Mononuclear cell (primary cell): ENCODE measurements around the gene GPR37L1. TPM values are rescaled to one million over a fixed set of nuclear protein-coding genes. Genes with fewer than 3 reads are reported as not detected.

ENCODE experiments used
- H3K27me3 ChIP-seq: 2 replicates; pipeline ENCODE4 v1.6.0; 2011; ENCODE audit warnings: low read length, control low read depth; ENCODE audit not compliant: insufficient read depth
- H3K4me1 ChIP-seq: 2 replicates; pipeline ENCODE4 v1.5.1; 2011; ENCODE audit warnings: mild to moderate bottlenecking, low read length, control low read depth; ENCODE audit not compliant: insufficient read depth
- H3K4me3 ChIP-seq: 2 replicates; pipeline ENCODE4 v1.5.1; 2011; ENCODE audit warnings: mild to moderate bottlenecking, low read length, moderate library complexity
- H3K9me3 ChIP-seq: 2 replicates; pipeline ENCODE4 v1.5.1; 2011; ENCODE audit warnings: low read depth, mild to moderate bottlenecking, control low read depth, low read length
- total RNA-seq: library from RNA; depleted of rRNA; stranded (reverse); fragments of >200 nt; gene quantifications from one replicate; pipeline ENCODE4 v1.2.3, GENCODE V29; 2012

GPR37L1 gene
- total RNA-seq = not detected

- Histone ChIP-seq H3K4me1 (no peaks in the 10 kb centered on the region), H3K4me3 (no peak within 1 kb of the TSS), H3K27me3 (no peaks in the 10 kb centered on the region), H3K9me3 (no peaks in the 10 kb centered on the region)
Measured at GRCh38 chr1:202122639-202123335, at the start of gene GPR37L1. GPR37L1 (plus strand) TSS chr1:202122917; CDS start chr1:202122964, 47 bp downstream.

GRCh38 chr1:202073206-202073605, 49.5 kb upstream of the GPR37L1 start:
- H3K9me3 ChIP-seq = no peaks in the 10 kb centered on the region
- no peaks in the 10 kb centered on the region for H3K27me3 ChIP-seq
- no peaks in the 10 kb centered on the region for H3K4me1 ChIP-seq
- no peak overlapping the region for H3K4me3 ChIP-seq

- Histone ChIP-seq H3K4me1 (no peaks in the 10 kb centered on the region), H3K27me3 (no peaks in the 10 kb centered on the region), H3K4me3 (no peak overlapping the region), H3K9me3 (no peaks in the 10 kb centered on the region)
Measured at GRCh38 chr1:202074985-202075384, 47.7 kb upstream of the GPR37L1 start.

- no peaks in the 10 kb centered on the region for H3K27me3 ChIP-seq
- H3K4me3 ChIP-seq = no peak overlapping the region
- no peaks in the 10 kb centered on the region for H3K4me1 ChIP-seq
- no peaks in the 10 kb centered on the region for H3K9me3 ChIP-seq
Measured at GRCh38 chr1:202075389-202075788, 47.3 kb upstream of the GPR37L1 start.

GRCh38 chr1:202076050-202076511, 46.6 kb upstream of the GPR37L1 start:
- H3K4me3 ChIP-seq = no peak overlapping the region
- H3K4me1 ChIP-seq = no peaks in the 10 kb centered on the region
- H3K9me3 ChIP-seq = no peaks in the 10 kb centered on the region
- H3K27me3 ChIP-seq = no peaks in the 10 kb centered on the region

GRCh38 chr1:202078241-202078640, 44.5 kb upstream of the GPR37L1 start:
- H3K9me3 ChIP-seq = no peaks in the 10 kb centered on the region
- H3K4me3 ChIP-seq = no peak overlapping the region
- no peaks in the 10 kb centered on the region for H3K27me3 ChIP-seq
- H3K4me1 ChIP-seq = no peaks in the 10 kb centered on the region

GRCh38 chr1:202081992-202082391, 40.7 kb upstream of the GPR37L1 start:
- Histone ChIP-seq H3K4me3 (no peak overlapping the region), H3K27me3 (no peaks in the 10 kb centered on the region), H3K9me3 (no peaks in the 10 kb centered on the region), H3K4me1 (no peaks in the 10 kb centered on the region)

- Histone ChIP-seq H3K4me3 (no peak overlapping the region), H3K4me1 (no peaks in the 10 kb centered on the region), H3K9me3 (no peaks in the 10 kb centered on the region), H3K27me3 (no peaks in the 10 kb centered on the region)
Measured at GRCh38 chr1:202084791-202085681, 37.7 kb upstream of the GPR37L1 start.

GRCh38 chr1:202085682-202086373, 36.9 kb upstream of the GPR37L1 start:
- Histone ChIP-seq H3K9me3 (no peaks in the 10 kb centered on the region), H3K27me3 (no peaks in the 10 kb centered on the region), H3K4me1 (no peaks in the 10 kb centered on the region), H3K4me3 (no peak overlapping the region)

GRCh38 chr1:202086579-202087350, 36.0 kb upstream of the GPR37L1 start:
- Histone ChIP-seq H3K9me3 (no peaks in the 10 kb centered on the region), H3K27me3 (no peaks in the 10 kb centered on the region), H3K4me1 (no peaks in the 10 kb centered on the region), H3K4me3 (no peak overlapping the region)

- H3K4me3 ChIP-seq = no peak overlapping the region
- no peaks in the 10 kb centered on the region for H3K9me3 ChIP-seq
- no peaks in the 10 kb centered on the region for H3K27me3 ChIP-seq
- H3K4me1 ChIP-seq = no peaks in the 10 kb centered on the region
Measured at GRCh38 chr1:202088206-202088605, 34.5 kb upstream of the GPR37L1 start.

GRCh38 chr1:202090994-202091393, 31.7 kb upstream of the GPR37L1 start:
- H3K4me1 ChIP-seq = no peaks in the 10 kb centered on the region
- no peaks in the 10 kb centered on the region for H3K9me3 ChIP-seq
- no peaks in the 10 kb centered on the region for H3K27me3 ChIP-seq
- no peak overlapping the region for H3K4me3 ChIP-seq

GRCh38 chr1:202093858-202094257, 28.9 kb upstream of the GPR37L1 start:
- Histone ChIP-seq H3K4me3 (no peak overlapping the region), H3K27me3 (no peaks in the 10 kb centered on the region), H3K9me3 (no peaks in the 10 kb centered on the region), H3K4me1 (no peaks in the 10 kb centered on the region)

GRCh38 chr1:202101184-202101583, 21.5 kb upstream of the GPR37L1 start:
- Histone ChIP-seq H3K27me3 (no peaks in the 10 kb centered on the region), H3K4me1 (no peaks in the 10 kb centered on the region), H3K9me3 (no peaks in the 10 kb centered on the region), H3K4me3 (no peak overlapping the region)
